NT2/D1 (cell line): ENCODE results near the gene PTPN23.

ENCODE experiments used
- DNase-seq: peaks from one replicate; pipeline ENCODE4 v3.0.0-alpha.2; 2011; ENCODE audit warnings: low read depth, low spot score
- H3K27me3 ChIP-seq: 2 replicates; pipeline ENCODE4 v1.6.0; 2011; ENCODE audit warnings: mild to moderate bottlenecking; ENCODE audit not compliant: insufficient read length, insufficient read depth
- H3K36me3 ChIP-seq: 2 replicates; pipeline ENCODE4 v1.6.1; 2011; ENCODE audit warnings: mild to moderate bottlenecking, low read length, mixed read lengths; ENCODE audit not compliant: insufficient read depth, insufficient read length
- H3K4me1 ChIP-seq: 2 replicates; pipeline ENCODE4 v1.5.1; 2011; ENCODE audit not compliant: insufficient read depth, insufficient read length
- H3K4me3 ChIP-seq: 2 replicates; pipeline ENCODE4 v1.5.1; 2011; ENCODE audit warnings: low read depth; ENCODE audit not compliant: insufficient read length
- H3K9ac ChIP-seq: 2 replicates; pipeline ENCODE4 v1.6.0; 2011; ENCODE audit warnings: low read depth; ENCODE audit not compliant: insufficient read length
- H3K9me3 ChIP-seq: 2 replicates; pipeline ENCODE4 v1.5.1; 2011; ENCODE audit warnings: mild to moderate bottlenecking, low read length; ENCODE audit not compliant: insufficient read depth
- SUZ12 ChIP-seq: IDR thresholded peaks from 2 replicates; pipeline ENCODE4 v1.6.1; 2011; ENCODE audit not compliant: insufficient read length, insufficient read depth; ENCODE audit errors: extremely low read depth
- YY1 ChIP-seq: IDR thresholded peaks from 2 replicates; pipeline ENCODE4 v1.6.1; 2011; ENCODE audit not compliant: insufficient read length, insufficient read depth
- ZNF274 ChIP-seq: IDR thresholded peaks from 2 replicates; pipeline ENCODE4 v1.6.1; 2011; ENCODE audit warnings: mild to moderate bottlenecking, low read depth, low read length

The PTPN23 gene

GRCh38 chr3:47412842-47413520 is 32.2 kb downstream of the PTPN23 start:
- Histone ChIP-seq H3K4me3 (no peak overlapping the region), H3K9ac (no peak overlapping the region), H3K9me3 (peaks cover 9% of the 10 kb centered on the region; the same call in 1 of the 2 replicates), H3K27me3 (no peaks in the 10 kb centered on the region), H3K36me3 (peaks cover 87% of the 10 kb centered on the region), H3K4me1 (no peaks in the 10 kb centered on the region)
- TF ChIP-seq ZNF274 (no peak), YY1 (no peak), SUZ12 (no peak)
- DNase-seq: no peak

GRCh38 chr3:47413751-47414150 is 32.9 kb downstream of the PTPN23 start:
- Histone ChIP-seq H3K36me3 (peaks cover 86% of the 10 kb centered on the region), H3K4me3 (no peak overlapping the region), H3K4me1 (no peaks in the 10 kb centered on the region)

GRCh38 chr3:47414161-47414564 is 33.3 kb downstream of the PTPN23 start:
- Histone ChIP-seq H3K27me3 (no peaks in the 10 kb centered on the region), H3K4me1 (no peaks in the 10 kb centered on the region), H3K9me3 (peaks cover 9% of the 10 kb centered on the region; the same call in 1 of the 2 replicates), H3K4me3 (no peak overlapping the region), H3K9ac (no peak overlapping the region), H3K36me3 (peaks cover 86% of the 10 kb centered on the region)
- no peak for TF ChIP-seq ZNF274
- TF ChIP-seq SUZ12: no peak
- no peak for TF ChIP-seq YY1
- DNase-seq: no peak

More at GRCh38 chr3:47413751-47414150, 32.9 kb downstream of the PTPN23 start:
- H3K27me3 ChIP-seq: no peaks in the 10 kb centered on the region
- TF ChIP-seq ZNF274 (no peak), SUZ12 (no peak), YY1 (no peak)
- peaks cover 9% of the 10 kb centered on the region; the same call in 1 of the 2 replicates for H3K9me3 ChIP-seq
- no peak overlapping the region for H3K9ac ChIP-seq
- no peak for DNase-seq

GRCh38 chr3:47414666-47415587 is 34.1 kb downstream of the PTPN23 start:
- DNase-seq: no peak
- Histone ChIP-seq H3K36me3 (peaks cover 86% of the 10 kb centered on the region), H3K9ac (no peak overlapping the region), H3K9me3 (peaks cover 9% of the 10 kb centered on the region; the same call in 1 of the 2 replicates), H3K4me3 (no peak overlapping the region), H3K27me3 (no peaks in the 10 kb centered on the region), H3K4me1 (no peaks in the 10 kb centered on the region)
- no peak for TF ChIP-seq YY1
- no peak for TF ChIP-seq ZNF274
- TF ChIP-seq SUZ12: no peak

- no peak for DNase-seq
- H3K27me3 ChIP-seq: no peaks in the 10 kb centered on the region
- H3K4me1 ChIP-seq: peaks cover 2% of the 10 kb centered on the region
- no peak overlapping the region for H3K9ac ChIP-seq
- no peak overlapping the region for H3K4me3 ChIP-seq
- TF ChIP-seq SUZ12 (no peak), ZNF274 (no peak), YY1 (no peak)
- peaks cover 92% of the 10 kb centered on the region for H3K36me3 ChIP-seq
- H3K9me3 ChIP-seq: peaks cover 9% of the 10 kb centered on the region; the same call in 1 of the 2 replicates
Measured at GRCh38 chr3:47416041-47416440, 35.2 kb downstream of the PTPN23 start.

GRCh38 chr3:47418167-47419082 is 37.6 kb downstream of the PTPN23 start:
- DNase-seq: no peak

More at GRCh38 chr3:47418167-47419082, 37.6 kb downstream of the PTPN23 start:
- Histone ChIP-seq H3K9me3 (peaks cover 9% of the 10 kb centered on the region; the same call in 1 of the 2 replicates), H3K27me3 (no peaks in the 10 kb centered on the region), H3K9ac (no peak overlapping the region), H3K36me3 (peaks cover 88% of the 10 kb centered on the region), H3K4me1 (peaks cover 5% of the 10 kb centered on the region), H3K4me3 (no peak overlapping the region)
- no peak for TF ChIP-seq ZNF274
- TF ChIP-seq YY1: no peak
- no peak for TF ChIP-seq SUZ12
